Gastroesophageal sphincter (tissue), 4 donors: Measurements from ENCODE around the gene VAV1. TPM values are rescaled to one million over a fixed set of nuclear protein-coding genes. Genes with fewer than 3 reads are reported as not detected.

ENCODE experiments used
- ATAC-seq: fragments of 150-250 bp; one replicate; pipeline ENCODE4 v1.9.1; 2016; ENCODE audit warnings: mild to moderate bottlenecking, moderate library complexity
- H3K27ac ChIP-seq, 4 donors: fragments of 200-600 bp; sonication (generic) in 3 of 4; 1 replicate in 3 of 4; 2 replicates in 1 of 4; pipeline ENCODE4 v1.5.1; 2016 to 2019
- H3K27me3 ChIP-seq: fragments of 200-600 bp; sonication (generic); one replicate; pipeline ENCODE4 v1.5.1; 2019
- H3K36me3 ChIP-seq, 2 donors: fragments of 200-600 bp; sonication (generic); one replicate each; pipeline ENCODE4 v1.5.1; 2019; ENCODE audit warnings: control low read depth in 1 of 2
- H3K4me1 ChIP-seq, 3 donors: fragments of 200-600 bp; sonication (generic); 1 replicate in 2 of 3; 2 replicates in 1 of 3; pipeline ENCODE4 v1.5.1; 2016 to 2019; ENCODE audit warnings: control low read depth in 2 of 3
- H3K4me3 ChIP-seq, 2 donors: fragments of 200-600 bp; sonication (generic); one replicate each; pipeline ENCODE4 v1.5.1; 2019; ENCODE audit warnings: mild to moderate bottlenecking in 1 of 2, moderate library complexity in 1 of 2
- H3K9me3 ChIP-seq, 3 donors: fragments of 200-600 bp; sonication (generic); one replicate each; pipeline ENCODE4 v1.5.1; 2017 to 2019; ENCODE audit warnings: control low read depth in 2 of 3
- EP300 ChIP-seq: sonication (generic); formaldehyde crosslinking; IDR thresholded peaks from one replicate; pipeline ENCODE4 v1.6.1; 2017; ENCODE audit warnings: antibody characterized with exemption, mild to moderate bottlenecking
- POLR2A ChIP-seq, 2 donors: fragments of 450-650 bp; IDR thresholded peaks; one replicate each; pipeline ENCODE4 v1.6.1; 2017; ENCODE audit warnings: antibody characterized with exemption in 2 of 2, mild to moderate bottlenecking in 2 of 2, moderate library complexity in 1 of 2
- POLR2AphosphoS5 ChIP-seq: sonication (generic); formaldehyde crosslinking; IDR thresholded peaks from one replicate; pipeline ENCODE4 v1.6.1; 2017; ENCODE audit warnings: antibody characterized with exemption
- WGBS, 2 donors: methylation state at CpG; one replicate each; pipeline ENCODE4 v1.1.5; 2018; ENCODE audit warnings: low coverage in 1 of 2; 5-methylcytosine and 5-hydroxymethylcytosine counted together
- total RNA-seq, 4 donors: library from RNA; depleted of rRNA; stranded (reverse); fragments of >200 nt; gene quantifications; one replicate each; pipeline ENCODE4 v1.1.0, GENCODE V29; 2016
- TF ChIP-seq, protein P1 (sequence below), 4 experiments: fragments of 200-600 bp in 2 of 4; fragments of 450-650 bp in 2 of 4; sonication (generic) in 1 of 4; IDR thresholded peaks; one replicate each; pipeline ENCODE4 v1.5.1; 2017 to 2019; ENCODE audit warnings: antibody characterized with exemption in 4 of 4, mild to moderate bottlenecking in 2 of 4, moderate library complexity in 2 of 4

VAV1 gene
- total RNA-seq, 4 donors from 2014 or later: 2.3 to 7.8 (median 5.7) TPM

DNA sequence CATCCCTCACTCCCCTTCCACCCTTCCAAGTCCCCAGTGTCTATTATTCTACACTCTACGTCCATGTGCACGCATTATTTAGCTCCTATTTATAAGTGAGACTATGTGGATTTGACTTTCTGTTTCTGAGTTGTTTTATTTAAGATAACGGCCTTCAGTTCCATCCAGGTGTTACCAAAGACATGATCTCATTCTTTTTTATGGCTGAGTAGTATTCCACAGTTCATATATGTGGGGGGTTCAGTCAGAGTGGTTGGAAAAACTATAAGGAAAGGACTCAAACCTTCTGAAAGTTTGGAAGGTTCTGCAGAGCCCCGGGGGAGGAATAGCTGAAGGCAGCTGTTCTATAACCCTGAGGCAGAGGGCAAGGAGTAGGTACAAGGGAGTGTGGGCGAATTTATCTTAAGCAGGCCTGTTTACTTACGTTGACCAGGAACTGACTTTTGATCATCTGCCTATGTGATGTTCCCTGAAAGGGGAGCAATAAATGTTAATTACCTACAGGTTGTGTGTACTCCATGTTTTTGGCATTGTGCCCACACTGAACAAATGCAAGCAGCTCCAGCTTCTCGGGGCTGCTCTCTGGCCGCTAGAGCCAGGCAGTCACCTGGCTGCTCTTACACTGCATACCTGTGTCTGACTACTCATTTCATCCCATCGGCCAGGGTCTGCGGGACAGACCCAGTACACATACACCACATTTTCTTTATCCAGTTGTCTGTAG is 101.4 kb downstream of the VAV1 start:
- no peak overlapping the region for H3K27ac ChIP-seq
- peaks cover 0 to 15% (median 0%) of the 10 kb centered on the region in 3 donors for H3K9me3 ChIP-seq
- ATAC-seq: no peak
- H3K27me3 ChIP-seq: peaks cover 61% of the 10 kb centered on the region
- TF ChIP-seq, protein P1, sequence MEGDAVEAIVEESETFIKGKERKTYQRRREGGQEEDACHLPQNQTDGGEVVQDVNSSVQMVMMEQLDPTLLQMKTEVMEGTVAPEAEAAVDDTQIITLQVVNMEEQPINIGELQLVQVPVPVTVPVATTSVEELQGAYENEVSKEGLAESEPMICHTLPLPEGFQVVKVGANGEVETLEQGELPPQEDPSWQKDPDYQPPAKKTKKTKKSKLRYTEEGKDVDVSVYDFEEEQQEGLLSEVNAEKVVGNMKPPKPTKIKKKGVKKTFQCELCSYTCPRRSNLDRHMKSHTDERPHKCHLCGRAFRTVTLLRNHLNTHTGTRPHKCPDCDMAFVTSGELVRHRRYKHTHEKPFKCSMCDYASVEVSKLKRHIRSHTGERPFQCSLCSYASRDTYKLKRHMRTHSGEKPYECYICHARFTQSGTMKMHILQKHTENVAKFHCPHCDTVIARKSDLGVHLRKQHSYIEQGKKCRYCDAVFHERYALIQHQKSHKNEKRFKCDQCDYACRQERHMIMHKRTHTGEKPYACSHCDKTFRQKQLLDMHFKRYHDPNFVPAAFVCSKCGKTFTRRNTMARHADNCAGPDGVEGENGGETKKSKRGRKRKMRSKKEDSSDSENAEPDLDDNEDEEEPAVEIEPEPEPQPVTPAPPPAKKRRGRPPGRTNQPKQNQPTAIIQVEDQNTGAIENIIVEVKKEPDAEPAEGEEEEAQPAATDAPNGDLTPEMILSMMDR (IDR thresholded peaks at IDR 0.05): no peak
- no peak for TF ChIP-seq POLR2A (IDR thresholded peaks at IDR 0.05)
- no peak for TF ChIP-seq EP300
- WGBS, 2 donors: 81 to 83% methylated on average over 8 to 9 of the region's 10 CpGs
- H3K36me3 ChIP-seq: no peaks in the 10 kb centered on the region
- no peak overlapping the region for H3K4me3 ChIP-seq
- H3K4me1 ChIP-seq: no peaks in the 10 kb centered on the region

DNA sequence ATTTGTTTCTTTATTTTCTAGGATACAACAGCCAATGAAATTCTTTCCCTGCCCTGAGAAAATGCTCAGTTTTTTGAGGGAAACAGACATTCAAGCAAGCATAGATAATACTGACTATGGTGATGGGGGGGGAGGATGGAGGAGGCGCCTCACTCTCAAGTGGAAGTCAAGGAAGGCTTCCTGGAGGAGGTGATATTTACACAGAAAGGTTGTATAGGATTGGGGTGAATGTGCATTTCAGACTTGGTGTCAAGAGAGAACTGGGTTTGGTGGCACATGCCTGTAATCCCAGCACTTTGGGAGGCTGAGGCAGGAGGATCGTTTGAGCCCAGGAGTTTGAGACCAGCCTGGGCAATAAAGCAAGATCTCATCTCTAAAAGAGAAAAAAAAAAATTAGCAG is 102.7 kb downstream of the VAV1 start:
- peaks cover 61% of the 10 kb centered on the region for H3K27me3 ChIP-seq
- no peak overlapping the region for H3K4me3 ChIP-seq
- TF ChIP-seq, protein P1 (IDR thresholded peaks at IDR 0.05): no peak
- no peak for TF ChIP-seq POLR2AphosphoS5
- no peak for TF ChIP-seq POLR2A (IDR thresholded peaks at IDR 0.05)
- TF ChIP-seq EP300: no peak
- peaks cover 0 to 24% (median 0%) of the 10 kb centered on the region in 3 donors for H3K9me3 ChIP-seq
- H3K36me3 ChIP-seq: no peaks in the 10 kb centered on the region
- H3K27ac ChIP-seq: no peak overlapping the region
- ATAC-seq: no peak
- 66 to 67% methylated on average over 1 to 2 of the region's 2 CpGs for WGBS, 2 donors
- H3K4me1 ChIP-seq: no peaks in the 10 kb centered on the region

DNA sequence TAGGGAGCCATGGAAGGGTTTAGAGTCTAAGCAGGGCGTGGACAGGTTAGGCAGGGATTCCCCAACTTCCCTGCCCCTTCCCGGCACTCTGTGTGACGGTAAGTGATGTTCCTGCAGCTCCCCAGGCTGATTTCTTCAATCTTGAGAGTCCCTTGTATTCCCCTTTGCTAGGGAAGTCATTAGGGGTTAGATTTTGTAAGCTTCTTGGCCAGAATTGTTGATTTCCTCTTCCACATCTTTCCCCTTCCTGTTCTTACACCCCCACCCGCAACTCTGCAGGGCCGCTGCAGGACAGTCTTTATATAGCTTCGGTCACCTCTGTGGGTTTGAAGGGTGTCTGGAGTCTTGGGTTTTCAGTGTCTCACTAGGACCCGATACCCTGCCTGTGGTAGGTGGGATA is 104.2 kb downstream of the VAV1 start:
- 47 to 68% methylated on average over 5 to 7 of the region's 7 CpGs for WGBS, 2 donors
- no peak for ATAC-seq
- no peaks in the 10 kb centered on the region for H3K36me3 ChIP-seq

DNA sequence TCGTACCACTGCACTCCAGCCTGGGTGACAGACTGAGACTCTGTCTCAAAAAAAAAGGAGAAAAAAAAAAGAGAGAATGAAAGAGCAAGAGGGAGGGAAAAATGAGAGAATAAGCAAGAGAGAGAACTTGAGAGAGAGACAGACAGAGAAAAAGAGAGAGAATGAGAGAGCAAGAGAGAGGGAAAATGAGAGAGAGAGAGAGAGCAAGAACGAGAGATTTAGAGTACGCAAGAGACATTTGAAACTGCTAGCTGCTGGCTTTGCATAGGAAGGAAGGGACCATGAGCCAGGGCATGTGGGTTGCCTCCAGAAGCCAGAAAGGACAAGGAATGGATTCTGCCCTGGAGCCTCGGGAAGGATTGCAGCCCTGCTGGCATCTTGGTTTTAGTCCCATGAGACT is 105.3 kb downstream of the VAV1 start:
- peaks cover 64% of the 10 kb centered on the region for H3K27me3 ChIP-seq
- 86 to 90% methylated on average over 3 to 4 of the region's 4 CpGs for WGBS, 2 donors
- no peak for TF ChIP-seq POLR2A (IDR thresholded peaks at IDR 0.05)
- TF ChIP-seq EP300: no peak
- TF ChIP-seq, protein P1 (IDR thresholded peaks at IDR 0.05): no peak
- TF ChIP-seq POLR2AphosphoS5: no peak
- H3K9me3 ChIP-seq: peaks cover 0 to 24% (median 0%) of the 10 kb centered on the region in 3 donors
- H3K4me1 ChIP-seq: no peaks in the 10 kb centered on the region
- no peak for ATAC-seq
- H3K36me3 ChIP-seq: no peaks in the 10 kb centered on the region
- no peak overlapping the region for H3K27ac ChIP-seq
- no peak overlapping the region for H3K4me3 ChIP-seq

More for the DNA sequence above, 104.2 kb downstream of the VAV1 start:
- TF ChIP-seq POLR2AphosphoS5 (no peak), EP300 (no peak)
- TF ChIP-seq, protein P1 (IDR thresholded peaks at IDR 0.05): no peak
- H3K9me3 ChIP-seq: peaks cover 0 to 24% (median 0%) of the 10 kb centered on the region in 3 donors
- no peak overlapping the region for H3K27ac ChIP-seq
- no peak overlapping the region for H3K4me3 ChIP-seq
- H3K4me1 ChIP-seq: no peaks in the 10 kb centered on the region
- H3K27me3 ChIP-seq: peaks cover 64% of the 10 kb centered on the region

DNA sequence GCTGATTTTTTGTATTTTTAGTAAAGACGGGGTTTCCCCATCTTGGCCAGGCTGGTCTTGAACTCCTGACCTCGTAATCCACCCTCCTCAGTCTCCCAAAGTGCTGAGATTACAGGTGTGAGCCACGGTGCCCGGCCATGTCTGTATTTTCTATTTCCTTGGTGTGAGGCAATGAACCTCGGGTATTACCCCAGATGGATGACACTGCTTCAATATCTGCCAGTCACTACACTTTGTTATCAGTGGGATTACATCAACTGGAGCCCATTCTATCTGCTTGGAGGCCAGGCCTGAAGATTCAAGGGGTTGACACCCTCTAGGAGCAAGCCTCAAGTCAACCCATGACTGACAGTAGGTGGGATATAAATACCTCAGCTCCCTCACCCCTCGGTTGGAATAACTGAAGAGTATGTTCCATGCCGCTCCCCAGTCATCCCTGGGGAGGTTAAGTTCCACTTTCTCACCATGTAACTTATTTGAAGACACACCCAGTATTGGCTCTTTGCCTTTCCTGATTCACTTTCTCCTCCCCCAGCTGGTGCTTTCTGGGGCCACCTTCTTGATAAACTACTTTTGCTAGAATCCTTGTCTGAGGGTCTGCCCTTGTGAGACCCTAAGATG is 113.9 kb downstream of the VAV1 start:
- no peak for TF ChIP-seq POLR2A (IDR thresholded peaks at IDR 0.05)
- no peak for TF ChIP-seq EP300
- TF ChIP-seq, protein P1 (IDR thresholded peaks at IDR 0.05): no peak
- no peak for TF ChIP-seq POLR2AphosphoS5
- Histone ChIP-seq H3K4me3 (no peak overlapping the region), H3K27me3 (peaks cover 38% of the 10 kb centered on the region), H3K4me1 (no peaks in the 10 kb centered on the region), H3K36me3 (no peaks in the 10 kb centered on the region), H3K9me3 (peaks cover 0 to 27% (median 0%) of the 10 kb centered on the region in 3 donors), H3K27ac (no peak overlapping the region)
- ATAC-seq: no peak
- WGBS, 2 donors: 66 to 85% methylated on average over 2 to 6 of the region's 7 CpGs
